GM18907 (cell line): ENCODE data around the gene PASD1.
A peak's percentile ranks its signal among the peaks of the same experiment; 100 is the strongest.
"Not testable (repeated sequence)": the region's sequence is repeated elsewhere in the genome, so short reads cannot be mapped to it uniquely, and the experiment has no call there.

ENCODE experiments used
- ATAC-seq: cut with Tn5 transposase; IDR thresholded peaks from one replicate; pipeline ENCODE4 v1.9.1; 2021; ENCODE audit warnings: mild to moderate bottlenecking, moderate library complexity; ENCODE audit not compliant: unreplicated experiment

PASD1 gene

DNA sequence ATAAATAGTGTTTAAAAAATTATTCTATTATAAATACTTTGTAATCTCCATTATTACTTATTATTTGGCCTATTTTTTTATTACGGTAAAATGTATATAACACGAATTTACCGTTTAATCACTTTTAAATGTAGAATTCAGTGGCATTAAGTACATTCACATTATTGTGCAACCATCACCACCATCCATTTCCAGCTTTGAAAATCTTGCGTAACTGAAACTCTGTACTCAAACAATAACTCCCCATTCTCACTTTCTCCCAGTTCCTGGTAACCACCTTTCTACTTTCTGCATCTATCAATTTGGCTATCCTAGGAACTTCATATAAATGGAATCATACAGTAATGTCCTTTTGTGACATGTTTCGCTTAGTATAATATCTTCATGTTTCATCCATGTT is 45.7 kb downstream of the PASD1 start:
- no peak for ATAC-seq

DNA sequence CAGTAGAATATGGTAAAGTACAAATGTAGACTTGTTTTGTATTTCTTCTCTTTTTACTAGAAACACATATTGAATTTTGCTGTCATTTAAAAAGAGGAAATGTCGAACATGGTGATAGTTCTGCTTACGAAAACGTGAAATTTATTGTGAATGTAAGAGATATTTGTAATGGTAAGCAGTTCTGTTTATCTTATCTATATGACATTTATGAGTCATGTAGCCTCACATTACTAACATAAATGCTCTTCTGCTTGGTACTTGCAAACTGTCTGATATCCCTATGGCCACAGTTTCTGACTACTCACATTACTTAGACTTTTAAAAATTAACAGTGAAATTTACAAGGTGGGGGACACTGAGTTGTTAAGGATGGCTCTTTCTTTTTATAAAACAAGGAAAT is 57.9 kb downstream of the PASD1 start:
- ATAC-seq, result no peak

DNA sequence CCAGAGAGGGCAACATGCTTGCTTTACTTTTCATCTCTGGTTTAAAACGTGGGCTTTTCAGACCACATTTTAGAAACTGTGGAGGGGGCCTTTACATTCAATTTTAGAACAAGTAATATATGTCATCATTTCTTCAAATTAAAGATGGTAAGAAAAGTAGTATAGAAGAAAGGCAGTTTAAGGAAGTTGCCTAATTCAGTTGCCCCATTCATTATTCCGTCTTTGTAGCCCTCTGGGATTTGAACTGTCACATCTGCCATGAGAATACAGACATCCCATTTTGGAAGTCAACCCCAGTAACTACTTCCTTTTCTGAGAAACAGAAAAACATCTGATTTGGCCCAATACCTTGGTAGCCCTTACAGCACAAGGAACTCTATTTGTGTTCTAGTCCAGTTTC is 61.2 kb downstream of the PASD1 start:
- no peak for ATAC-seq

DNA sequence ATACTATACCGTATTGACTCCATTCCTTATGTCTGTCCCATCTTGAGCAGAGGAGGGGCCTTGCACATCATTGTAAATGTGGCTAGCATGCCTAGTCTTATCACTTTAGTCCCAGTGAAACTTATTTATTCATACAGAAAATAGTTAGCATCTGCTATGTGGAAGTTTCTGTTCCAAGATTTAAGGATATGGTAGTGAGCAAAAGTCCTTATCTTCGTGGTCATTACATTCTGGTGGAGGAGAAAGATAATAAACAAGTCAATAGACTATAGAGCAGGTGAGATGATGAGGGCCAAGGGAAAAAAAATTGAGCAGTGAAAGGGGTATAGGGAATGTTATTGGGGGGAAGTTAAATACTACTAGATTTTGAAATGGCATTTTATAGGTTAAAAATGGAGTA is 68.3 kb downstream of the PASD1 start:
- ATAC-seq, result no peak

DNA sequence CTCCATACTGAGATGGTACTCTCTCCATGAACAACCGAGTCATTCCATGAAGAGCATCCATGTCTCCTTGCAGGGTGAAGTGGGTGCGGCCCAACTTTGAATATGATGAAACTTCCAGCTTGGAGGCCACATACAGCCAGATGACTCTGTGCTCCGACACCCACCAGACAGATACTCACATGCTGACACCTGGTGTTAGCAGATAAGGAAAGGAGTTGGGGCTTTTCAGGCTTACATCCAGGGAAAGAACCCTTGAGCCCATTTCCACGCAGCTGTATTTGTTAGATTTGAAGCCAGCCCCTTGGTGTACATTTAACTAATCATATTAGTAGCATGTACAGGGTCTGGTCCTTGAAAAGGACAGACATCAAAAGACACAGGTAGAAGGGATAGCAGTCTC is 69.7 kb downstream of the PASD1 start:
- no peak for ATAC-seq

DNA sequence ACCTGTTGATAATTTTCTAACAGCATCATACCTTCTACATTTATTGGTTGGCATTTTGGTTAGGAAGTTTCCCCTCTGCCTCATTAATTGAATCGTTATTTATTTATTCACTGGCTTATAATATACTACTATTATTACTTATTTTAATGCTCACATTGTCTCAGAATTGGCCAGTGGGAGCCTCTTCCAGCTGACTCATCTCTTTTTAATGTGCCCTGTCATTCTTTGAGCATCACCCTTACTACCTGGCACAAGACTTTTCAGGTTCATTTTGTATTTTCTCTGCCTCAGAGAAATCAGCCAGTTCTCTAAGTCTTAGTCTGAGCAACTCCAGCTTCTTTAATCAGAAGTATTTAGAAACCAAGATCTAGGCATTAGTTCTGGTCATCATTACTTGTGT is 71.5 kb downstream of the PASD1 start:
- ATAC-seq, result no peak

DNA sequence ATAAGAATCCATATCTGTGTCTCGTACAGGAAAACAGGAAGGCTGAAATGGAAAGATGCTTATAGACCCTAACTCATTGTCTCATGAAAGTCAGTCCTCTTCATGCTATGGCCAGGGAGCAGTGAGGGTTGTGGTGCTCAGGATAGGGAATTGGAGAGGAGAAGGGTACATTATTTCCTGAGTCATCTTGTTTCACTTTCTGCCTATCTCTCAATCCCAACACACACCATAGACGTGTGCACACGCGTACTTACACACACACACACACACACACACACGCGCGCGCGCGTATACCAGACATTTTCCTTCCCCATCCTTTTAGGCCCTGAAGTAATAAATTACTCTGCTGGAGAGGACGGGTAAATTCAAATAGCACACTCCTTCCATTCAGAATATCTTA is 78.1 kb downstream of the PASD1 start:
- no peak for ATAC-seq

DNA sequence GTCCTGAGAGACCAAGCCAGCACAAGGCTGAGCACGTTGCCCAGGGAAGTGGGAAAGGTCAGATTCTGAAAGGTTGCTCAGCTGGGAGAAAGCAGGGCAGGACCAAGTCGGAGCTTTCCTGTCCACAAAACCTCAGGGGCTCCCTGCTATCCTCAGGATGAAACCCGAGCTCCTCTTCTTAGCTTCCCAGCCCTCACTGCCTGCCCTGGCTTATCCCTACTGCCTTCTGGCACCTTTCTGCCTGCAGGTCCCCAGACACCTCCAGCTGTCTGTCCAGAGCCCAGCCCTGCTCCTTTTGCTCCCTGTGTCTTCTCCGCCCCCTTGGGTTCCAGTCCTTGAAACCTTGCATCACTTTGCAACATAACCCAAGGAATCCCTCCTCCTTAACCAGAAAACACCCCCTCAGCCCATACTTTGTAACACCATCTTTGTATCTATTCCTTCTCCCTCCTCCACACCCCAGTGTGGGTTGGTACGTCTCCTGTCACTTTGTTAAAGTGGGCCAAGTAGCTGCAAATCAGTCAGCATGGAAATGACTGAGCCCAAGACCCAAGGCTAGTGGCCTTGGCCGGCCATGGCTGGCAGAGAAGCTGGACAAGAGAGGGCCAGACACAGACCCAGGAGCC is 111.8 kb downstream of the PASD1 start:
- no peak for ATAC-seq

DNA sequence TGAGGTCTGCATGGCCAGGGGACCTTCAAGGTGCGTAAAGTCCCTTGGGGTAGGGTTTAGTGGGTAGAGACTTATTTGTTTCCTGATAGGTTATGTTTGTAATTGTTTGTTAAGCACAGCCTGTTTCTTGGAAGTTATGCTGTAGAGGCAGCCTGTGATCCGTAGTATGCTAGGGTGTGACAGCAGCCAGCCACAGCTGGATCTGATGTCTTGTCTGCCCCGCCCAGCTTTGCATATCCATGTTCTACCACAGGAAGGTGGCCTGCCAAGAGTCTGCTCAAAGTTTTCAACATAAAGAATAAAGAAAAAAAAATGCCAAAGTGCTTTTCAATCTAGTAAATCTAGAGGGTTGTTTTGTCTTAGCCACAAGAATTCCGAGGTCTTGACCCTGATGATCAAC is 112.7 kb downstream of the PASD1 start:
- no peak for ATAC-seq

DNA sequence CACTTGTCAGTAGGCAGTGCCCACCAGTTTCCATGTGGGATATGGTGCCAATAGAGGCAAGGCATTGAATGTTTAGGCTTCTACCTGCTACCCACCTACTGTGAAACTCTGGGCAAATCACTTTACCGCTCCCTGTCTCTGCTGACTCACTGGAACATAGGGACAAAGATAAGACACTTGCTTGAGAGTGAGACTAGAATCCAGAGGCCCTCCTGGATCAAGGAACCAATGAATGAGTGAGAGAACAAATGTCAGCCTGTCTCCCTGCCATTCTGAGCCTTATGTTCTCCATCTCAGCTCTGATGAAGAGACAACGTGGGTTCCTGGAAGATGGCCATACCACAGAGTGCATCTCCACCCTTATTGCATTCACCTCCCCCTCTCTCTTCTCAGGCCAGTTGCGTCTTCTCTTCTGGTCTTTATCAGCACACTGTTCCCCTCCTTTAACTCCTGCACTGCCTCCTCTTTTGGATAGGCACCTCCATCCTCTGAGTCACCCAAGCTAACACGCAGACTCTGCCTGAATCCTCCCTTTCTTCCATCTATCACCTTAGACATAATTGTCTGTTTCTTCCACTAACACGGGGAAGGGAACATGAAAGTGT is 116.4 kb downstream of the PASD1 start:
- ATAC-seq, result no peak

DNA sequence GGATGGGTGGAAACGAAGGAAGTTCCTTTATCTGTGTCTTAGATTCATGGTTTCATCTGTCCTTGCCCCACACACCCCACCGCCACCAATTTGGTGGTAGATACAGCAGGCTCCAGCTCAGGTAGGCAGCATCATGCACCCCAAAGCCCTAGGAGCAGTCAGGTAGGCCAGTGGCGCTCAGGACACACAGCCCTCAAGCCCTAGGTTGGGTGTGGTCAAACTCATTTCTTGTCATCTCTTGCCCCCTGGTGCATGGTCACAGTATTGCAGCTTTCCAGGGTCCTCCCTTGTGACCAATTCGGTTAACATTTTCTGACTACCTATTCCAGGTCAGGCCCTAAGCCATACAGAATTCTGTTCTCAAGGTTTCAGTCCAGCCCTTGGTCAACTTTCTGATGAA is 117.3 kb downstream of the PASD1 start:
- peak; percentile 95 for ATAC-seq

DNA sequence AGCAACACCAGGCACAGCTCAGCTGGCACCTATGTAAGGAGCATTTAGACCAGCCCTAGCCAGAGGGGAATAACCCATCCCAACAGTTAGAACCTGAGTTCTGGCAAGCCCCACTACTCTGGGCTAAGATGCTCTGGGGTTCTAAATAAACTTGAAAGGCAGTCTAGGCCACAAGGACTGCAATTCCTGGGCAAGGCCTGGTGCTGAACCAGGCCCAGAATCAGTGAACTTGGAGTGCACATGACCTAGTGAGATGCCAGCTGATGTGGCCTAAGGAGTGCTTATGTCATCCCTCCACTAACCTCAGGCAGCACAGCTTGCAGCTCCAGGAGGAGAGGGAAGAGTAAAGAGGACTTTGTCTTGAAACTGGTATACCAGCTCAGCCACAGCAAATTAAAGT is 124.2 kb downstream of the PASD1 start:
- ATAC-seq, result no peak

DNA sequence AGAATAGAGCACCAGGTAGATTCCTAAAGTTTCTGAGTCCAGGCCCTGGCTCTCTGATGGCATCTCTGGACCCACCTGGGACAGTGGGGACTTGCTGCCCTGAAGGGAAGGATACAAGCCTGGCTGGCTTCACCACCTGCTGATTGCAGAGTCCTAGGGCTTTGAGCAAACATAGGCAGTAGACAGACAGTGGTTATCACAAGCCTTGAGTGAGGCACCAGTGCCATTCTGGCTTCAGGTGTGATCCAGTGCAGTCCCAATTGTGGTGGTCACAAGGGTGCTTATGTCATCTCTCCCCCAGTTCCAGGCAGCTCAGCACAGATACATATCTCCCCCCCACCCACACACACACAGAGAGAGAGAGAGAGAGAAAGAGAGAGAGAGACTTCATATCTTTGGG is 125.2 kb downstream of the PASD1 start:
- ATAC-seq, result no peak

DNA sequence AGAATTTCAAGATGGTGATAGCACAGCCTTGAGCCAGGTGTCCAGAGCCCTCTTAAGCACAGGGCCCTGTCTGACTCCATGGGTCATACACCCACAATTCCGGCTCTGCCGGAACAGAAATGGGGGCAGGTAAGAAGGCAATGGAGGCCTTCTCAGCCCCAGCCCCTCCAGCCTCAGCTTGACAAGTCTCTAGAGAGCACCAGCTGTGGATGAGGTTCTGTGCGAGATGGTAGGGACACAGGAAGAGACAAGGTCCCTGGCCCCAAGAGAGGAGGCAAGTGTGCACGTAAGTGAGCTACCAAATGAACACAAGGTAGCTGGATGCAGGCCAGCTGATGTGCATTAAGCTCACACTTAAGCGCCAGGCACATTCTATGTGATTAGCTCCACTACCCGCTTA is 129.3 kb downstream of the PASD1 start:
- ATAC-seq, result no peak

DNA sequence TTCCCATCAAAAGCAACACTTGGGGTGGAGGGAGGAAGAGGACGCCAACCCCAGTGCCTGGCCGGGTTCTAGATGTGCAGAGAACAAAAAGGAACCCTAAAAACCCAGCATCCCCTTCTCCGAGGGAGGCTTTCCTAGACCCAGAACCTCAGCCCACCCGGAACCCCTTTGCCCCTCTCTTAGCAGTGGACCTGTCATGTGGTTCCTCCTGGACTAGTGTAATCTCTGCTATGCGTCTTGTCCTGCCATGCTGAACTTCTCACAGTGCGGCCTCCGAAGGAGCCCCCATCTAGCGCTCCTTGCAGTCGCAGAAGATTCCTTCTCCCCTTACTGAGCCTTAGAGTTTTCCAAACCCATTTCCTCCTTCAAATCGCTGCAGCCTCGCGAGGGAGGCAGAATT is 130.6 kb downstream of the PASD1 start:
- ATAC-seq, result no peak

DNA sequence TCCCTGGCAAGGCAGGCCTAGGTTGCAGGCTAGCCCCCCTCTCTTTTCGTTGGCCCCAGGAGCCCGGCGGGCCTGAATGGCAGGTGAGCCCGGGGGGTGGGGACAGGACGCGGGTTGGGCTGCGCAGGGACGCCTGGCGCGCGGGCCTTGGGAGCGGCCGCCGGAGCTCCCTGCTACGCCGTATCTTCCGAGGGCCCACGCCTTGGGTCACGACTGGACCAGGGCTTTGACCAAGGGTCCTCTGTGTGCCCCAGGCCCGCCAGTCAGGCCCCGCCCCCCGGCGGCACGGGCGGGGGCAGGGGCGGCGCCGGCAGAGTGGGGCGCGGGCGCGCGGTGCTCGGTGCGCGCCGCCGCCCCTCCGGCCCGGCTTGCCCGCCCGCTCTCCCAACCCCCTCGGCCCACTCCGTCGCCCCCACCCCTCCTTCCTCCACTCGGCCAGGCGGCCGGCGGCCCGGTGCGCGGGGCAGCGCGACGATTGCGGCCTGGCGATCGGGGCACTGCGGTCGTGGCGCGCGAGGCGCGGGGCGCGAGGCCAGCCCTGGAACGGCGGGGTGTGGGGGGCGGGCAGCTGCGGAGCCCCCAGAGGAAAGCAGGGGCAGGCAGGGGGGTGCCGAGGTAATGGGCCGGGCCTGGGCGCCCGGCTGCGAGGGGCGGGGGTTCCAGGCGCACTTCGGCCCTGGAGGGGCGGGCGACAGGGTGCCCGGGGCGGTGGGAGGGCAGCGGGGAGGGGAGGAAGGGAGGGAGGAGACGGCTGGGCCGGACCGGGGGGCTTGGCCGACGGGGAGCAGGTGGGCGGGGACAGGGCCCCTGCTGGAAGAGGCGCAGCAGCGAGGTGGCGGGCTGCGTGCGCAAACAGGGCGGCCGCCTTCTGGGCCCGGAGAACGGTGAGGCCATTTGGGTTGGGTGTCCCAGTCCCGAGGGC is 131.4 kb downstream of the PASD1 start, which contains the start of gene PRRG3:
Gene PRRG3, plus strand, starts transcription at position 798 of the 922 bp plus-strand sequence. CDS start 3,357 bp downstream, outside the sequence.
- no peak for ATAC-seq

DNA sequence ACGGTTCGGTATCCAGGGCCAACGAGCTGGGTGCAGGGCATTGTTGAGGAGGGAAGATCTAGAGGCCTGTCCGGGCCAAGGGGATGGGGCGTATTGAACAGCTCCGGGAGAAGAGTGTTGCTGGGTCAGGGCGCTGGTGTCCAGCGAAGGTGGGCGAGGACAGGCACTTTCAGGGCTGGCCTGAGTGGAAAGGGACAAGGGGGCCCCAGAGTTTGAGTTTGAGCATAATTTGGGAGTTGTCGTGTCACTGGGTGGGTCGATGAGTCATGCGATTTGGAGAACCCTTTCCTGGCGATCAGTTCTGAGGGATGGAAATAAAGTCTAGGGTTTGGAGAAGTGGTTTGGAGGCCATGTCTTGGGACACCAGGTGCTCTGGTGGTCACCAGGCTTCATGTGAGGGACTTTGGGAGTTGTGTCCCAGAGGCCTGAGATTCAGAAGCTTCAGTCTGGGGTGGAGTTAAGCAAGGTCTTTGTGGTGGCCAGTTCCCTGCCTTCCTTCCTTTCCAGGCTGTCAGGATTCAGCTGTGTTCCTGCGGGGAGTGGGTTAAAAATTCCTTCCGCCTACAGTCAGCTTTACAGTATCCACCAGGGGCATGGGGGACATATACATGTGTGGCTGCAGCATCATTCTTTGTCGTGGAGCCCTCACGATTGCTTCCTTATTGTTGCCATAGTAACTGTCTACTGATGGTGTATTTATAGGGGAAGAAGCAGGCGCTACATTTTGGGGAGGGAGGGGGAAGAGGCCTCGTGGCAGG is 132.3 kb downstream of the PASD1 start:
- no peak for ATAC-seq

DNA sequence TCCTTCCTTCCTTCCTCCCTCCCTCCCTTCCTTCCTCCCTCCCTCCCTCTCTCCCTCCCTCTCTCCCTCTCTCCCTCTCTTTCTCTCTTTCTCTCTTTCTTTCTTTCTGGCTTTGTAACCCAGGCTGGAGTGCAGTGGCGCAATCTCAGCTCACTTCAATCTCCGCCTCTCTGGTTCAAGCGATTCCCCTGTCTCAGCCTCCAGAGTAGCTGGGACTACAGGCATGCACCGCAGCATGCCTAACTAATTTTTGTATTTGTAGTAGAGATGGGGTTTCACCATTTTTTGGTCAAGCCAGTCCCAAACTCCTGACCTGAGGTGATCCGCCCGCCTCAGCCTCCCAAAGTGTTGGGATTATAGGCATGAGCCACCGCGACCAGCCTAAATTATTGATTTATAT is 133.6 kb downstream of the PASD1 start:
- not testable (repeated sequence) for ATAC-seq

DNA sequence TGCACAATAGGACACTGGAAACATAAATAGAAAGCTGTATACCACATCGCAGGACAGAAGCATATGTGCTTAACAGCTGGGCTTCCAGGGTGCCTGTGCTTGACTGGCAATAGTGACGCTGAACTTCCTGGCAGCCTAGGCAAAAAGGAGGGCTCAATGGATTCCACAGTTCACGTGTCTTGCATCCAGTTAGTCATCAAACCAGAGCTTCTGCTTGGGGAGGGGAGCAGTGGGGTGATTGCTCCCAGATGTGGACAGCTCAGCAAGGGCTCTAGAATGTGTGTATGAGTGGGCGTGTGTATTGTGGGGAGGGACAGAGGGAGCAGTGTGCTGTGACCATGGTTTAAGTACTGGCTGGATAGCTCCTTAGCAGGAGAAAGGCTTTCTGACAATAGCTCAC is 134.0 kb downstream of the PASD1 start:
- no peak for ATAC-seq

DNA sequence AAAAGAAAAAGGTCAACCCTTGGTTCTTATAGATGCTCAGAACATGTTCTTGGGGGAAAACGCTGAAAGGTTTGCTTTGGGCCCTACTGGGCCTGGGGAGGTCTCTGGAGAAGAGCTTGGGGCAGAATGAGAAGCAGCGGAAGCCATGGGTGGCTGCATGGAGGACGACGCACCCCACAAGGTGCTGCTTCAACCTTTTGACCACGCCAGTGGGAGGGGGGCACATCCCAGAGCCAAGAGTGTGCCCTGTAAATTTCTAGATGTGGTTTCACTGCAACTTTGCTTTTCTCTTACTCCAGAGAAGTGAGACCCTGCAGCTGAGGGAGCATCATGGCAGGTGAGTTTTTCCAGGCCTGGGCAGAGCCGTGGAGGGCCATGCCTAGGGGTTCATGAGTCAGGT is 135.0 kb downstream of the PASD1 start:
- ATAC-seq, result no peak

DNA sequence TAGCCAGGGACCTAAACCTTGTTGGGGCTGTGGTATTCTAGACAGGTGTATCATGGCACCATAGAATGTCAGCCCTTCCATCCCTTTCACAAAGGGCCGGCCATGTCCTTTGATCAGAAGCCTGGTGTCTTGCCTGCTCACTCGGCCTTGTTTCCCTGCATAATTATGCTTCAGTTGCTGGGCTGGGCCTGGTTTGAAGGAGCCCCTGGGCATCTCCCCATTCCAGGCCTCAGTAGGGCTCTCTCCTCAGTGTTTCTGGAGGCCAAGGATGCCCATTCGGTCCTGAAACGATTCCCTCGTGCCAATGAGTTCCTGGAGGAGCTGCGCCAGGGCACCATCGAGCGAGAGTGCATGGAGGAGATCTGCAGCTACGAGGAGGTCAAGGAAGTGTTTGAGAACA is 136.3 kb downstream of the PASD1 start:
- no peak for ATAC-seq
